HL-60 (cell line): ENCODE measurements around the gene AQP1.

ENCODE experiments used
- DNase-seq, 2 experiments: peaks; one replicate each; pipeline ENCODE4 v3.0.0-alpha.2; 2010 to 2020; ENCODE audit warnings: low read depth in 1 of 2, low spot score in 1 of 2
- H3K27ac ChIP-seq: fragments of 250-450 bp; sonication (Bioruptor Pico); replicated peaks from 2 replicates; pipeline ENCODE4 v1.5.1; 2020; ENCODE audit warnings: mild to moderate bottlenecking, moderate library complexity
- H3K27me3 ChIP-seq: fragments of 250-450 bp; sonication (Bioruptor Pico); 2 replicates; pipeline ENCODE4 v1.5.1; 2021; ENCODE audit warnings: mild to moderate bottlenecking, moderate library complexity; ENCODE audit not compliant: insufficient read depth, poor library complexity, severe bottlenecking
- H3K4me3 ChIP-seq: replicated peaks from 2 replicates; pipeline ENCODE4 v1.5.1; 2011; ENCODE audit warnings: mild to moderate bottlenecking, control low read depth, low read length; ENCODE audit not compliant: insufficient read depth
- GABPA ChIP-seq: IDR thresholded peaks from 2 replicates; pipeline ENCODE4 v1.6.1; 2012; ENCODE audit warnings: low read depth
- POLR2AphosphoS5 ChIP-seq: IDR thresholded peaks from 2 replicates; pipeline ENCODE4 v1.6.1; 2012; ENCODE audit warnings: low read depth
- SPI1 ChIP-seq: IDR thresholded peaks from 2 replicates; pipeline ENCODE4 v1.6.1; 2012; ENCODE audit warnings: low read depth, mild to moderate bottlenecking, borderline replicate concordance
- TF ChIP-seq, protein P1 (sequence below): IDR thresholded peaks from 2 replicates; pipeline ENCODE4 v1.6.1; 2012; ENCODE audit warnings: low read depth; ENCODE audit not compliant: insufficient replicate concordance
- TF ChIP-seq, protein P2 (sequence below): IDR thresholded peaks from one replicate; pipeline ENCODE4 v1.5.1; 2011; ENCODE audit warnings: low read length, control low read depth, inconsistent platforms; ENCODE audit not compliant: insufficient read depth

Gene AQP1

DNA sequence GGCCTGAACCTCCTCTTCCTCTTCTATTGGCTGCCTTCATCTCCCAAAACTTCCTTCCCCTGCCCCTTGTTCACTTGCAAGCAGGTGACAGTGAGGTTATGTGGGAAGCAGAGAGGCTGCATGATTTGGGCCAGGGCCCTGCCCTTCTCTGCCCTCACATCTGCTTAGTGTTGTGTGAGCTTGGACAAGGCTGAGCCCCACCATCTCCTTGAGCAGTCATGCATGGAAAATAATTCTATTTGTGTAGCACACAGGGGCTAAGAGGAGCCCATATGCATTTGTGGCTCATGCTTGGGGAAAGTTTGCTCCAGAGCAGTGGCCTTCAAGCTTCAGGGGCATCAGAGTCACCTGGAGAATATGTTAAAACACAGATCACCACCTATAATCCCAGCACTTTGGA is 26.8 kb upstream of the AQP1 start:
- DNase-seq = no peak
- Histone ChIP-seq H3K27ac (no peak overlapping the region), H3K4me3 (no peak overlapping the region), H3K27me3 (no peaks in the 10 kb centered on the region)
- TF ChIP-seq POLR2AphosphoS5 = no peak
- no peak for TF ChIP-seq SPI1
- TF ChIP-seq, protein P1, sequence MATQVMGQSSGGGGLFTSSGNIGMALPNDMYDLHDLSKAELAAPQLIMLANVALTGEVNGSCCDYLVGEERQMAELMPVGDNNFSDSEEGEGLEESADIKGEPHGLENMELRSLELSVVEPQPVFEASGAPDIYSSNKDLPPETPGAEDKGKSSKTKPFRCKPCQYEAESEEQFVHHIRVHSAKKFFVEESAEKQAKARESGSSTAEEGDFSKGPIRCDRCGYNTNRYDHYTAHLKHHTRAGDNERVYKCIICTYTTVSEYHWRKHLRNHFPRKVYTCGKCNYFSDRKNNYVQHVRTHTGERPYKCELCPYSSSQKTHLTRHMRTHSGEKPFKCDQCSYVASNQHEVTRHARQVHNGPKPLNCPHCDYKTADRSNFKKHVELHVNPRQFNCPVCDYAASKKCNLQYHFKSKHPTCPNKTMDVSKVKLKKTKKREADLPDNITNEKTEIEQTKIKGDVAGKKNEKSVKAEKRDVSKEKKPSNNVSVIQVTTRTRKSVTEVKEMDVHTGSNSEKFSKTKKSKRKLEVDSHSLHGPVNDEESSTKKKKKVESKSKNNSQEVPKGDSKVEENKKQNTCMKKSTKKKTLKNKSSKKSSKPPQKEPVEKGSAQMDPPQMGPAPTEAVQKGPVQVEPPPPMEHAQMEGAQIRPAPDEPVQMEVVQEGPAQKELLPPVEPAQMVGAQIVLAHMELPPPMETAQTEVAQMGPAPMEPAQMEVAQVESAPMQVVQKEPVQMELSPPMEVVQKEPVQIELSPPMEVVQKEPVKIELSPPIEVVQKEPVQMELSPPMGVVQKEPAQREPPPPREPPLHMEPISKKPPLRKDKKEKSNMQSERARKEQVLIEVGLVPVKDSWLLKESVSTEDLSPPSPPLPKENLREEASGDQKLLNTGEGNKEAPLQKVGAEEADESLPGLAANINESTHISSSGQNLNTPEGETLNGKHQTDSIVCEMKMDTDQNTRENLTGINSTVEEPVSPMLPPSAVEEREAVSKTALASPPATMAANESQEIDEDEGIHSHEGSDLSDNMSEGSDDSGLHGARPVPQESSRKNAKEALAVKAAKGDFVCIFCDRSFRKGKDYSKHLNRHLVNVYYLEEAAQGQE = no peak
- TF ChIP-seq, protein P2, sequence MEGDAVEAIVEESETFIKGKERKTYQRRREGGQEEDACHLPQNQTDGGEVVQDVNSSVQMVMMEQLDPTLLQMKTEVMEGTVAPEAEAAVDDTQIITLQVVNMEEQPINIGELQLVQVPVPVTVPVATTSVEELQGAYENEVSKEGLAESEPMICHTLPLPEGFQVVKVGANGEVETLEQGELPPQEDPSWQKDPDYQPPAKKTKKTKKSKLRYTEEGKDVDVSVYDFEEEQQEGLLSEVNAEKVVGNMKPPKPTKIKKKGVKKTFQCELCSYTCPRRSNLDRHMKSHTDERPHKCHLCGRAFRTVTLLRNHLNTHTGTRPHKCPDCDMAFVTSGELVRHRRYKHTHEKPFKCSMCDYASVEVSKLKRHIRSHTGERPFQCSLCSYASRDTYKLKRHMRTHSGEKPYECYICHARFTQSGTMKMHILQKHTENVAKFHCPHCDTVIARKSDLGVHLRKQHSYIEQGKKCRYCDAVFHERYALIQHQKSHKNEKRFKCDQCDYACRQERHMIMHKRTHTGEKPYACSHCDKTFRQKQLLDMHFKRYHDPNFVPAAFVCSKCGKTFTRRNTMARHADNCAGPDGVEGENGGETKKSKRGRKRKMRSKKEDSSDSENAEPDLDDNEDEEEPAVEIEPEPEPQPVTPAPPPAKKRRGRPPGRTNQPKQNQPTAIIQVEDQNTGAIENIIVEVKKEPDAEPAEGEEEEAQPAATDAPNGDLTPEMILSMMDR = no peak
- no peak for TF ChIP-seq GABPA

DNA sequence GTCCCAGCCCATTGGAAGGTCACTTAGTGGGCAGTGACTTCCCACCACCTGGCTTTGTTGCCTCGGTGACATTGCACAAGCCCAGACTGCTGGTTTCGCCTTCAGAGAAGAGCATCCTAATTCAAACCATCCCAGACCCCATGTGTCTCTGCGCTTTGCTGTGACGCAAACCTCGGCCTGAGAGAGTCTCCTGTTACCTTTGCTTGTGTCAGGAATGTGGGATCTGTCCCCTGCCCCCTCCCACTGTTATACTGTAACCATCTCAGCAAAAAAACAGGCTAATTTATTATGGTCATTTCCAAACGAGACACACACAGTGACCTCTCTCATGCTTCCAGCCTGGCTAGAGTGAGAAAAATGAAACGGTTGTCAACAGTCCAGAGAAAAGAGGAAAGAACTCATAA is 25.0 kb upstream of the AQP1 start:
- no peak for DNase-seq
- no peak overlapping the region for H3K27ac ChIP-seq
- H3K27me3 ChIP-seq = no peaks in the 10 kb centered on the region
- no peak for TF ChIP-seq SPI1
- no peak for TF ChIP-seq POLR2AphosphoS5
- TF ChIP-seq, protein P2 = no peak
- TF ChIP-seq, protein P1 = no peak
- no peak for TF ChIP-seq GABPA
- H3K4me3 ChIP-seq = no peak overlapping the region

DNA sequence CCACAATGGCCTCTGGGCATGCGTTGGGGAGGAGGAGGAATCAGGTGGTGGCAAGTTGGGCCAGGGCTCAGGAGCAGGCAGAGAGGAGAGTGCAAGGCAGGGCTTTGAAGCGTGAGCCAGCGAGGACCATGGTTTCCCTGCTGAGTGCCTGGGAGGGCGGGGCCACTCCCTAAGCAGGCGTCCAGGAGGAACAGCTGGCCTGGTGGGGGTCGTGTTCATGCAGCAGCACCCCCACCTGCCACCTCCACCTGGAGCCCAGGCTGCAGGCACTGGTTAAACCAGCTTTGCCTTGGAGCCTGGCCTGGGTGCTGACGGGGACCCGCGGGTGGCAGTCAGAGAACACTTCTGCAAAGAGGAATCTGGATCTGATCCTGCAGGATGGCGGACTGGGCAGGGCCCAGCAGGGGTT is 24.2 kb upstream of the AQP1 start:
- Histone ChIP-seq H3K4me3 (no peak overlapping the region), H3K27ac (no peak overlapping the region), H3K27me3 (no peaks in the 10 kb centered on the region)
- DNase-seq = no peak
- TF ChIP-seq, protein P1 = no peak
- TF ChIP-seq POLR2AphosphoS5 = no peak
- no peak for TF ChIP-seq GABPA
- TF ChIP-seq, protein P2 = no peak
- no peak for TF ChIP-seq SPI1
